HG02981 (cell line): ENCODE results near the gene DDX1.
"Not testable (repeated sequence)": the region's sequence is repeated elsewhere in the genome, so short reads cannot be mapped to it uniquely, and the experiment has no call there.

Experiments used
- ATAC-seq: cut with Tn5 transposase; IDR thresholded peaks from one replicate; pipeline ENCODE4 v1.9.1; 2021; ENCODE audit warnings: mild to moderate bottlenecking, moderate library complexity; ENCODE audit not compliant: unreplicated experiment

DDX1 gene

DNA sequence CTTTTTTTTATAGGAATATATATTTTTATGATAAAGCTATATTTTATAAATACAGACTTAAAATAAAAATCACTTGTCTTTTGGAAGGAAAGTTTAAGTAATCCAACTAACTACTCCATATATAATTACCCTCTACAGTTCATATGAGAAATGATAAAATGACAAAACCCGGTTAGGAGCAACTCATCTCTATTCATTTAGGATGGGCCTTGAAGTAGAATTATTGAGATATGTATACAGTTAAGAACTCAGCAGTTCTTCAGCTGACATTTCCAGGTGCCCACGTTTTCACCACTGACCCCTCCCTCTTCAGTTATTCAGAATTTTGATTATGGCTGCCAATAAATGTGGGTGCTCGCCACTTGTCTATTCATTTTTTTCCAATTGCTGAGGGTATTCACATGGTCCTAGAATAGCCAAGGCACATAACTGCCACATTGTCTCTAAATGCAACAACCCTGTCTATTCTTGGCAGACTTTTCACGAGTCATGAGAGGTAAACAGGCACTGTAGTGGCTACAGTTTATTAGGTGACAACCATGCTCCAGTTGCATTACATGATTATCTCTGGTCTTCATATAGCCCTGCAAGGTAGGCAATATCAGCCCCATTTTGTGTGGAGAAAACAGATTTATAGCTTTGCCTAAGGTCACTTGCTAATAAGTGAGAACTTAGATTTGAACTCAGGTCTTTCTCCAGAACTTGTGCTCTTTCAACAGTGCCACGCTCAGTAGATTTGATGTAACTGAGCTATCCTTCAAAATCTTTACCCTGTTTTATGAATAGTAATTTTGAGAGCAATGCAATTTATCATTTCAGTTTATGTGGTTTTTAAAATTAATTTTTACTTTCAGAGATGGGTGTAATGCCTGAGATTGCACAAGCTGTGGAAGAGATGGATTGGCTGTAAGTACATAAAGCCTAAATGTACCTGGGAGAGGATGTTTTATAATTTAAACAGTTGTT is 2.9 kb downstream of the DDX1 start:
- no peak for ATAC-seq

DNA sequence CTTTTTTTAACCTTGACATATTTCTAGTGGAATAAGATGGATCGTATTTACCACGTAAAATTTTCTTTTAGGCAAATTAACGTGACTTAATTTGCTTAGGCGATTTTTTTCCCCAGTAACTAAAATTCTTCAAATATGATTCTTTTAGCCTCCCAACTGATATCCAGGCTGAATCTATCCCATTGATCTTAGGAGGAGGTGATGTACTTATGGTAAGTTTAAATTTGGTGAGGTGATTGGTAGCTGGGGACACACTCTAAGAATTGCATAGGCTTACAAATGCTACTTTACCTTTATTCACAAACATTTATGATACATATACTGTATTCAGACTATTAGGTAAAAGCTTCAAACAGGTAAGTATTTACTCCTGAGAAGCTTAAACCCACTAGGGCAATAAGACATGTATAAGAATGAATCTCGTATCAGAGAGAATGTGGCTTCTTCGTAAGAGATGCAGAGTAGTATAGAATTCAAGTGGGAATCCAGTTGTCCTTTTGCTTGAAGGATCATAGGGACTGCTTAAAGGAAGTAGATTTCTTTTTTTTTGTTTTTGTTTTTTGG is 3.8 kb downstream of the DDX1 start:
- ATAC-seq: no peak

GRCh38 chr2:15595936-15596335 is 4.3 kb downstream of the DDX1 start:
- ATAC-seq: no peak

- no peak for ATAC-seq
Observed at GRCh38 chr2:15596350-15596749, 4.7 kb downstream of the DDX1 start.

DNA sequence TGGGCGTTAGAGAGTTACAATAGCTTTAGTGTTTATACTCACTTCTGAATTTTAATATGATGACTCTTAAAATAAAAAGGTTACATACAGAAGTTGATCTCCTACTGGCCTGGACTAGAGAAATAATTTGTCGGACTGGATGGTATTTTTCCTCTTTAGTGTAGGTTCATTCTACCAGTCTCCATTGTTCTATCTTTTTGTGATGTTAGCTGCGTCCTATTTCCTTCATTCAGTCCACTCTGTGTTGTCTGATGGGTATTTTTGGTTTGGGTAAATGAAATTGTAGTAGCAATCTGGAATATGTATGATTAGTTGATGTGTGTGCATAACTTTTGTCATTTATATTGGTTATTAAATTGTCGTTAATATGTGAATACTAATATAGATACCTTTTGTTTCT is 5.3 kb downstream of the DDX1 start:
- no peak for ATAC-seq

GRCh38 chr2:15599994-15600393 is 8.3 kb downstream of the DDX1 start:
- no peak for ATAC-seq

DNA sequence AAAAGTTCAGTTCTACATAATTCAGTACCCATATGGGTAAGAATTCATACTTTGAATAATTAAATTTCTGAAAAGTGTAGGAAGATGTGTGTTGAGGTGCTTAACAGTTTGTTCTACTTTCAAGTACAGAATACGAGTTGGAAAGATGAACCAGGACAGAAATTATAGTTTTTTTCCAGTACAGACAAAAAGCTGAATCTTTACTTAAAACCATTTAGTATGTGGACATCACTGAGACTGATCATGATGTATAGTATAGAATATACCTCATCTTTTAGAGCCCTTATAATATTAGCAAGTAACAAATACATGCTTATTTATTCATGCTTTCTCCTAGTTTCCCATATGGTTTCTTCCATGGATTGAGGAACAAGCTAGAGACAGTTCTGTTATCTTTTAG is 10.0 kb downstream of the DDX1 start:
- no peak for ATAC-seq

DNA sequence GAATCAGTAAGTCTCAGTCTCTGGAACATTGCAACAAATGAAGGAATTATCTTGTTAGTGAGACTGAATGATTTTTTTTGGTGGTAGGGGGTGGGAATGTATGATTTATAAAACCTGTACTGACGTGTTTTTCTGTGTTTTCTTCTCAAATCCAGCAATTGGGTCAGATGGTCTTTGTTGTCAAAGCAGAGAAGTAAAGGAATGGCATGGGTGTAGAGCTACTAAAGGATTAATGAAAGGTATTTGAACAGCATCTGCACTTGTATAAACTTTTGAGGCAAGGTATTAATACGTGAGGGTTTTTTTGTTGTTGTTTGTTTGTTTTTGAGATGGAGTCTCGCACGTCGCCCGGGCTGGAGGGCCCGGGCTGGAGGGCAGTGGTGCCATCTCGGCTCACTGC is 10.7 kb downstream of the DDX1 start:
- no peak for ATAC-seq

DNA sequence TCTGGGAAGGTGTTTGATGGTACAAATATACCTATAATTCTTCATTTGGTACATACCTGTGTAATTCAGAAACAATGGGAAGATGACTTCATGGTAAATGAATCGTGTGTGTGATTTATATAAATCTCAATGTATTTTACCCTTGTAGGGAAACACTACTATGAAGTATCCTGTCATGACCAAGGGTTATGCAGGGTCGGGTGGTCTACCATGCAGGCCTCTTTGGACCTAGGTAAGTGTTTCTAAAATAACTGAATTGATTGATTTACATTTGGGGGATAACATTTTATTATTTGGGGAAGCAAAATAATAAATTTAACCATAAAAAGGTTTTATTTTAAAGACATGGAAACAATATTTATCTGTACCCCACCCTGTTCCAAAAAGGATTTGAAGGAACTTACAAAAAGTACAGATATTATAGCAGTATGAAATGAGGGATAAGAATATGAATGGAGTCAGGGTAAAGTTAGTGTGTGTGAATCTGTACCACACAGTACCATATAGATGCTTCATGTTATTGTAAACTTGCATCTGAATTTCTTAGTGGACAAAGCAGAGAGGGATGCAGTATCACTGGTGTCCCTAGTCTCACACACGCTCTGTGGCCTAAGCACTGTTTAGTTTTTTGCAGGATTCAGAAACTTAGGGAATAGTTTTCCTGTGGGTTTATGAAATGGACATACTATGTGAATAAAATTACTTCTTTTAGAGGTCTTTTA is 11.5 kb downstream of the DDX1 start:
- no peak for ATAC-seq

GRCh38 chr2:15603948-15604347 is 12.3 kb downstream of the DDX1 start:
- ATAC-seq: no peak

DNA sequence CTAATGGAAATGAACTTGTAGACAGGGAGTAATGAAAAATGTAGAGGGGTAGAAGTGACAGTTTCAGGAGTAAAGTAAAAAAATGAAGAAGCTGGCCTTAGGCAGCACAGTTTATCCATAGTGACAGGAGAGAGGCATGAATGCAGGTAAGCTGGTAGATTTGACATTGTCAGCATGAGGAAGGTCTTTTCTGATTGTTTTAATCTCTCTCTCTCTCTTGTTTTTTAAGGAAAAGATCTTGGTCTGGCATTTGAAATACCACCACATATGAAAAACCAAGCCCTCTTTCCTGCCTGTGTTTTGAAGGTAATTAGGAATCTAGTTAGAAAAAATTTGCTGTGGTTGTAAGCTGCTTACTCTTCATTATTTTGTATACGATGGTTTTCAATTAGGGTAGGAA is 14.1 kb downstream of the DDX1 start:
- ATAC-seq: no peak

DNA sequence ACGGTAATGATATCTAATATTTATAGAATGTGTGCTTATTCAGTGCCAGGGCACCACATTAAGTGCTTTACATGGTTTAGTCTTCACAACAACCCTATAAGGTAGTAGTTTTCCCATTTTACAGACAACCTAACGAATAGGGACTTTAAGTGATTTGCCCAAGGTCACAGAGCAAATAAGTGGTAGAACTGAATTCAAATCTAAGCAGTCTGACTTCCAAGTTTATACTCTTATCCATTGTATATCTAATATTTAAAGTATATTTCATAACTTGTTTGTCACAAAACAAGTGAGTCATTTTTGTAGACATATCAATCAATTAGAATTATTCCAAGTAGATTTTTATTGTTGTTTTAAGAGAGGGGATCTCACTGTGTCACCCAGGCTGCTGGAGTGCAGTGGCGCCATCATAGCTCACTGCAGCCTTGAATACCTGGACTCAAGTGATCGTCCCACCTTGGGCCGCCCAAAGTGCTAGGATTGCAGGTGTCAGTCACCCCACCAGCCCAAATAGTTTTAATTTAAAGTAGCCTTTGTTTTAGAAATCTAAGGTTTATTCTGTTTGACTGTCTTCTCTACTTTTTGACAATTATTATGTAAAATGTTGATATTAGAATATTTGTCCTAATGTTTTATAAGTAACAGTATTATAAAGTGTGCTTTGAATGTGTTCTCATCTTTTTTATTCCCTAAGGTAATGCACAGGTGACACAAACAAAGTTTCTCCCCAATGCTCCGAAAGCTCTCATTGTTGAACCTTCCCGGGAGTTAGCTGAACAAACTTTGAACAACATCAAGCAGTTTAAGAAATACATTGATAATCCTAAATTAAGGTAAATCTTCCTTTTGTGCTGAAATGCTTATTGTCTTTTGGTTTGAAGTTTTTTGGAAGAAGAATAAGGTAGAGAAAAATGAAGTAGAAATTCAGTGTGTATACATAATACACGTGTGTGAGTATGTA is 15.1 kb downstream of the DDX1 start:
- ATAC-seq: no peak

GRCh38 chr2:15607709-15608391 is 16.2 kb downstream of the DDX1 start:
- ATAC-seq: no peak

GRCh38 chr2:15608392-15608761 is 16.7 kb downstream of the DDX1 start:
- ATAC-seq: no peak

- no peak for ATAC-seq
Observed at GRCh38 chr2:15609341-15610042, 17.8 kb downstream of the DDX1 start.

GRCh38 chr2:15610430-15610952 is 18.8 kb downstream of the DDX1 start:
- ATAC-seq: no peak

DNA sequence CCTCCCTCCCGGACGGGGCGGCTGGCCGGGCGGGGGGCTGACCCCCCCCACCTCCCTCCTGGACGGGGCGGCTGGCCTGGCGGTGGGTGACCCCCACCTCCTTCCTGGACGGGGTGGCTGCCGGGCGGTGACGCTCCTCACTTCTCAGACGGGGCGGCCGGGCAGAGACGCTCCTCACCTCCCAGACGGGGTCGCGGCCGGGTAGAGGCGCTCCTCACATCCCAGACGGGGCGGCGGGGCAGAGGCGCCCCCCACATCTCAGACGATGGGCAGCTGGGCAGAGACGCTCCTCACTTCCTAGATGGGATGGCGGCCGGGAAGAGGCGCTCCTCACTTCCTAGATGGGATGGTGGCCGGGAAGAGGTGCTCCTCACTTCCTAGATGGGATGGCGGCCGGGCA is 20.4 kb downstream of the DDX1 start:
- not testable (repeated sequence) for ATAC-seq

GRCh38 chr2:15613736-15614429 is 22.2 kb downstream of the DDX1 start:
- no peak for ATAC-seq
